Thymus (tissue), 11 donors: ENCODE results near the gene RAD51B. TPM values are rescaled to one million over a fixed set of nuclear protein-coding genes. Genes with fewer than 3 reads are reported as not detected.
"Not testable (repeated sequence)": the region's sequence is repeated elsewhere in the genome, so short reads cannot be mapped to it uniquely, and the experiment has no call there.

Source experiments
- DNase-seq, 9 donors: peaks; one replicate each; pipeline ENCODE4 v3.0.0-alpha.2; 2013; ENCODE audit warnings: low spot score in 9 of 9, low read depth in 6 of 9, missing footprints in 1 of 9
- H3K27ac ChIP-seq, 2 donors: one replicate each; pipeline ENCODE4 v1.5.1; 2013; ENCODE audit warnings: control low read depth in 1 of 2, low read depth in 1 of 2, low read length in 1 of 2, mild to moderate bottlenecking in 1 of 2, moderate library complexity in 1 of 2
- H3K27me3 ChIP-seq, 2 donors: one replicate each; pipeline ENCODE4 v1.5.1; 2013; ENCODE audit warnings: low read length in 1 of 2; ENCODE audit not compliant: control insufficient read depth in 2 of 2, insufficient read depth in 1 of 2
- H3K36me3 ChIP-seq, 2 donors: one replicate each; pipeline ENCODE4 v1.5.1; 2013; ENCODE audit warnings: low read length in 1 of 2, mild to moderate bottlenecking in 1 of 2, moderate library complexity in 1 of 2; ENCODE audit not compliant: control insufficient read depth in 2 of 2, insufficient read depth in 2 of 2
- H3K4me1 ChIP-seq, 2 donors: one replicate each; pipeline ENCODE4 v1.5.1; 2013; ENCODE audit warnings: low read length in 2 of 2; ENCODE audit not compliant: control insufficient read depth in 2 of 2, insufficient read depth in 2 of 2
- H3K4me3 ChIP-seq, 2 donors: one replicate each; pipeline ENCODE4 v1.5.1; 2013; ENCODE audit warnings: low read length in 2 of 2, control low read depth in 1 of 2, mild to moderate bottlenecking in 1 of 2
- H3K9me3 ChIP-seq, 2 donors: one replicate each; pipeline ENCODE4 v1.5.1; 2013; ENCODE audit warnings: low read length in 1 of 2, mild to moderate bottlenecking in 1 of 2; ENCODE audit not compliant: control insufficient read depth in 2 of 2, insufficient read depth in 1 of 2
- WGBS: extraction: QIAGEN DNeasy Blood & Tissue Kit; methylation state at CpG from one replicate; pipeline ENCODE4 v1.1.7; 2013; 5-methylcytosine and 5-hydroxymethylcytosine counted together
- polyA plus RNA-seq: library from polyadenylated mRNA; stranded (reverse); fragments of 200-250 nt; gene quantifications from one replicate; pipeline ENCODE4 v1.2.3, GENCODE V29; 2013
- total RNA-seq: library from RNA; stranded (reverse); fragments of 120-200 nt; gene quantifications from one replicate; pipeline ENCODE4 v1.2.4, GENCODE V29; 2013
- donor health status: healthy.

Gene RAD51B
- total and polyA plus RNA-seq, 2 donors, result 7.8 to 17.8 TPM

DNA sequence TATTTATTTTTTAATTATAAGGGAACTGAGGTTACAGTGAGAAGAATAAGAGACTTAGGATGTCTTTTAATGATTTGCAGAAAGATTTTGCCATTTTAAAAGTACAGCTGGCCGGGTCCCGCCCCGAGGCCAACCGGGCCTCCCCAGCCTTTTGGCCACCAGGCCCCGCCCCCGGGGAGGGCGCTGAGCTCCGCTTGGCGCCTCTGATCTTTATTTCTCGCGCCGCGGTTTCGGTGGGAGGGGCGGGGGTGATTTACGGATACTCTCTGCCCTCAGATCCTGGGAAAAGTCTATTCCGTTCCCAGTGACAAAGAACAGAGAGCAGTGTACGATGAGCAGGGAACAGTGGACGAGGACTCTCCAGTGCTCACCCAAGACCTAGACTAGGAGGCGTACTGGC is 20.8 kb upstream of the RAD51B start:
- Histone ChIP-seq H3K27me3 (no peaks in the 10 kb centered on the region), H3K27ac (no peak overlapping the region), H3K9me3 (no peaks in the 10 kb centered on the region), H3K36me3 (peaks cover 51 to 64% of the 10 kb centered on the region in 2 donors), H3K4me3 (no peak overlapping the region), H3K4me1 (no peaks in the 10 kb centered on the region)
- 95% methylated on average over 20 of the region's 20 CpGs for WGBS
- DNase-seq, result no peak

DNA sequence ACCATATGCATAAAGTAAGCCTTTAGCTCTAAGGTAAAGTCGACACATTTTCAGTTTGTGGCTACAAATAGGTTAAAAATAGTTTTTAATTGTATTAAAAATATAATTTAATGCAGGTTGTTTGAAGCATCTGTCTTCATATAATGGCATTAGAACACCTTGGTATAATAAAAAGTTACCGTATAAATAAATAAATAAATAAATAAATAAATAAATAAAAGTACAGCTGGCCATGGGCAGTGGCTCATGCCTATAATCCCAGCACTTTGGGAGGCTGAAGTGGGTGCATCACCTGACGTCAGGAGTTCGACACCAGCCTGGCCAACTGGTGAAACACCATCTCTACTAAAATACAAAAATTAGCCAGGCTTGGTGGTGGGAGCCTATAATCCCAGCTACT is 18.8 kb upstream of the RAD51B start:
- no peaks in the 10 kb centered on the region for H3K27me3 ChIP-seq
- no peaks in the 10 kb centered on the region for H3K4me1 ChIP-seq
- H3K36me3 ChIP-seq, result peaks cover 55 to 65% of the 10 kb centered on the region in 2 donors
- no peak overlapping the region for H3K4me3 ChIP-seq
- no peaks in the 10 kb centered on the region for H3K9me3 ChIP-seq
- DNase-seq, result no peak
- no peak overlapping the region for H3K27ac ChIP-seq
- WGBS, result 98% methylated on average over 4 of the region's 4 CpGs

DNA sequence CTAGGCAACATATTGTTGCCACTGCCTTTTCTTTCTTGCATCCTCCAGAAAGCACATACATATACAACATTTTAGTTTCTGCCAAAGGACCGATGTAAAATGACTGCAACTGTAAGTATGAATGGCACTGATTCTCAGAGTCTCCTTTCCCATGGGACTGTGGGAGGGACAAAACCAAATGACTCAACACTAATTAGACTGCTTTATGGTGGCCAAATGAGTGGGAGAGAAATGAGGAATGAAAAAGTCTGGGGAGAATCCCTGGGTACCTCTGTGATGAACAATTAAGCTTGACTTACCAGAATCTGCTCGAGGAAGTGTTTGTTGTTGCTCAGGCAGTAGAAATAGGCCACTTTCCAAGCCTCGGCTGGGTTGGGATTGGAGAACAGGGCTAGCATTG is 13.3 kb upstream of the RAD51B start:
- DNase-seq, result no peak
- H3K4me1 ChIP-seq, result no peaks in the 10 kb centered on the region
- no peaks in the 10 kb centered on the region for H3K9me3 ChIP-seq
- WGBS, result 92% methylated on average over 3 of the region's 3 CpGs
- no peaks in the 10 kb centered on the region for H3K27me3 ChIP-seq
- no peak overlapping the region for H3K27ac ChIP-seq
- peaks cover 49 to 76% of the 10 kb centered on the region in 2 donors for H3K36me3 ChIP-seq
- no peak overlapping the region for H3K4me3 ChIP-seq

DNA sequence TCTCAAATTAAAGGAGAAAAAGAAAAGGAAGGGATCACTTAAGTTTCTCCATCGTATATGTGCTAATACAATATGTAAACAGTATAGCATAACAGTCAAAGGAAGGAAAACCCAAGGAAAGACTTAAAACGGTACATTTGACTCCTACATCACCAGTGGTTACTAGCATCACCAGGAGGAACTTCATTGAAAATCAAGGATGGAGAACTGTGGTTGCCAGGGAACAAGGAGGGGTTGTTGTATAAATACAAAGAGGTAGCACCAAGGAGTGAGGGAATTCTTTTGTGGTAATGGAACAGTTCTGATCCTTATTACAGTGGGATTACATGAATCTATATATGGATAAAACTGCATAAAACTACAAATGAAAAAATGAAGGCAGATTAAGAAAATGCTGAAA is 4.8 kb upstream of the RAD51B start:
- DNase-seq, result no peak
- Histone ChIP-seq H3K36me3 (peaks cover 0 to 20% of the 10 kb centered on the region in 2 donors), H3K27ac (no peak overlapping the region), H3K4me3 (no peak overlapping the region), H3K9me3 (no peaks in the 10 kb centered on the region), H3K27me3 (no peaks in the 10 kb centered on the region), H3K4me1 (peaks cover 7 to 14% of the 10 kb centered on the region in 2 donors)
- WGBS, result 90% methylated on average over 2 of the region's 2 CpGs

DNA sequence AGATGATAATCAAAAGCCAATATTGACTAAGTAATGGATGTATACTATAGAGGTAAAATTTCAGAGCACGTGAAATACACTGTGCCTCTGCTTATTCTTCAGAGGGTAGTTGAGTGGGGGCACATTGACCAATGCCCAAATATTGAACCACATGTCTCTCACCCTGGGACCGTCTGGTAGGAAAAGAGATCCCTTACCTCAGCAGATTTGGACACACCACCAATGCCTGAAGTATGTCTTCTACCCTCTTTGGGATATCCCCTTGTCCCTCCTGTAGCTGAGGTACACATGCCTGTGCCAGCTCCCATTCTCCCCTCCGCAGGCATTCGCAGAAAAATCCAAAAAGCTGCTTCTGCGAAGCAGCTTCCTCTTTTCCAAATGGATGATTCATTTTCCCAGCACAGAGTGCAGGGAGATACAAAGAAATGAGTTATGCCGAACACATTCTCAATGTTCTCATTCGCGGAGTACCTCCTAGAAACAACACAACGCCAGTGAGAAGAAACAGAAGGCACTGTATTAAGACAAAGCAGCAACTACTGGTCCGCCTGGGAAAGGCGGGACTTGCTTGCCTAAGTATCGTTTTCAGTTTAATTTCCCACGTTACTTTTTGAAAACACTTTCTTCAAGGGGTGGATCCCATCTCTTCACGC is 3.9 kb upstream of the RAD51B start:
- WGBS, result 15% methylated on average over 14 of the region's 14 CpGs
- Histone ChIP-seq H3K36me3 (peaks cover 0 to 13% of the 10 kb centered on the region in 2 donors), H3K9me3 (no peaks in the 10 kb centered on the region), H3K4me1 (peaks cover 10 to 16% of the 10 kb centered on the region in 2 donors), H3K4me3 (peak overlapping the region; percentile 68 to 86), H3K27ac (peak overlapping the region in 1 of 2 donors; percentile 76), H3K27me3 (no peaks in the 10 kb centered on the region)
- peak in 1 of 9 donors; percentile 42 for DNase-seq

DNA sequence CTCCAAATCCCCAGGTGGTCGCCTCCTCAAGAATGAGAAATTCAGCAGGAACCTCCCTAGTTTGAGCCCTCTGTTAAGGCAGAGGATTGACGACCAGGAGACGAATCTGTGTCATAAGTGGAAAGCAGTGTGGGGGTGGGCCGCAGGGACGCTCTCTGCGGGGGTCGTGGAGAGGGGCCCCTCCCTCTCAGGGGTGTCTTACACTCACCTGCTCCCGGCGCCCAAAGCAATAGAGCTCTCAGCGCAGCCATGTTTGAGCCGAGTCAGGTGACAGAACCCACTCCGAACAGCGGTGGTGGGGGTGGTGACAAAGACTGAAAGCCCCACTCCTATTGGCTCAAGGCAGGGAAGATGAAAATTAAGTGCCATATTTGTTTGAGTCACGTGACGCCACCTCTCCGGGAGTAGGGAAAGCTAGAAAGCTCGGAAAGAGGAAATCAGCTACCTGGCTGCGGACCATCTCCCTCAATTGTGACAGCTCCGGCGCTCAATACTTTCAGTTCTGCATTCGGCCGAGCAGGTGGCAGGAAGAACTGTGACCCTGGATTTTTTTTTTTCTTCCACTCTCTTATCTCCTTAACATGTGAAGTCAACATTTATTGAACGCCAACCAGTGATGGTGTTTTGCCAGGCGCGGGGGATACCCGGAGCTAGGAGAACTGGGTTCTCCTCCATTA is 3.1 kb upstream of the RAD51B start, which contains the start of gene ZFYVE26:
Gene ZFYVE26 (minus strand): TSS at position 265 of the 677 bp plus-strand sequence. CDS start 627 bp downstream, outside the sequence.
- no peaks in the 10 kb centered on the region for H3K27me3 ChIP-seq
- H3K4me1 ChIP-seq, result peaks cover 13 to 16% of the 10 kb centered on the region in 2 donors
- peak within 1 kb of the TSS; percentile 68 to 86 for H3K4me3 ChIP-seq
- no peaks in the 10 kb centered on the region for H3K9me3 ChIP-seq
- H3K36me3 ChIP-seq, result peaks cover 0 to 10% of the 10 kb centered on the region in 2 donors
- peak; percentile 82 to 97 (median 93) for DNase-seq
- H3K27ac ChIP-seq, result peak within 1 kb of the TSS; percentile 76 to 80
- WGBS, result under 1% methylated on average over 26 of the region's 26 CpGs

DNA sequence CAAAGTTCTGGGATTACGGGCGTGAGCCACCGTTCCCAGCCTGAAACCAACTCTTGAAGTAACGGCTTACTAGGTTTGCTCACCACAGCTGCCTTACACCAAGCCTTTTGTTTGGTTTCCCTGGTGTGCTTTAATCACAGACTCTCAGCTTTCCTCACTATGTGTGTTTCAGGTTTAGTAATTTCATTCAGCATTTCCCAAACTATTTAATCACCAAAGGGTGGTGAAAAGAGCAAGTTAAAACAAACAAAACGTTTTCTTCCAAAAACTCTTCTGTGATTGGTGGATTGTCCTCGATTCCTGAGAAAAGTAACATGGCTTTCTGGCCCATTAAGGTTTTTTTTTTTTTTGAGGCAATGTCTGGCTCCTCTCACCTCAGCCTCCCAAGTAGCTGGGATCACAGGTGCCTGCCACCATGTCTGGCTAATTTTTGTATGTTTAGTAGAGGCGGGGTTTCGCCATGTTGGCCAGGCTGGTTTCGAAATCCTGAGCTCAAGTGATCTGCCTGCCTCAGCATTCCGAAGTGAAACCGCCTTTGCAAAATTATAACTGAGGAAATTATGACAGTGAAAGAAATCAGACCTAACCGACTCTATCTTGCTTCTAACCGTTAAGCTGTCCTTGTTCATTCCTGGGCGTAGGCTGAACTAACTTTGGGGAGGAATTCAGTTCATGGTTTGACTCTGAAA is 1.7 kb upstream of the RAD51B start:
- H3K27me3 ChIP-seq, result no peaks in the 10 kb centered on the region
- H3K27ac ChIP-seq, result no peak overlapping the region
- peaks cover 0 to 4% of the 10 kb centered on the region in 2 donors for H3K36me3 ChIP-seq
- 97% methylated on average over 14 of the region's 14 CpGs for WGBS
- no peaks in the 10 kb centered on the region for H3K9me3 ChIP-seq
- no peak for DNase-seq
- H3K4me1 ChIP-seq, result peaks cover 13 to 16% of the 10 kb centered on the region in 2 donors
- H3K4me3 ChIP-seq, result no peak overlapping the region

DNA sequence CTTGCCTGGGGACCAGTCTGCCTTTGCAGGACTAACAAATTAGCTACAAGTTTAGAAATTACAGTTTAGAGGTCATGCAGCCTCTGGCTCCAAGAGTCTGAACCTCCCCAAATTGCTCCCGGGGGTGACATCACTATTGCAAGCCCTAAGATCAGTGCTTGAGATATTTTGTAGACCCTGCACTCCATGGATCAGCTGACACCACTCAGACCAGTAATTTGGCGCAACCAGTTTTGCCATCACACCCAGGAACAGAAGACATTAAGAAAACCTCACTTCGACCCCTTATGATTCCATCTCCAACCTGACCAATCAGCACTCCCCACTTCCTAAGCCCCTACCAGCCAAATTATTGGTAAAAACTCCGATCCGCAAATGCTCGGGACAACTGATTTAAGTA is 1.1 kb upstream of the RAD51B start:
- 98% methylated on average over 6 of the region's 6 CpGs for WGBS
- H3K27me3 ChIP-seq, H3K36me3 ChIP-seq, H3K4me3 ChIP-seq, H3K9me3 ChIP-seq, DNase-seq, H3K27ac ChIP-seq: not testable (repeated sequence)
- H3K4me1 ChIP-seq, result peaks cover 13 to 16% of the 10 kb centered on the region in 2 donors
